Activated T-helper 17 cell treated with anti-CD3 and anti-CD28 coated beads, Interleukin-2, amount 50 U/mL, for 72 hours (primary cell): Measurements from ENCODE around the gene NUDT3. TPM values are rescaled to one million over a fixed set of nuclear protein-coding genes. Genes with fewer than 3 reads are reported as not detected.
"Not testable (repeated sequence)": the region's sequence is repeated elsewhere in the genome, so short reads cannot be mapped to it uniquely, and the experiment has no call there.

Experiments
- ATAC-seq: fragments of 150-1000 bp; cut with Tn5 transposase; replicated peaks from 2 replicates; pipeline ENCODE4 v1.10.0; 2021; ENCODE audit warnings: mild to moderate bottlenecking, moderate library complexity
- H3K27ac Mint-ChIP-seq: one replicate; pipeline ENCODE4 v1.8.0; 2022; ENCODE audit warnings: mixed read lengths
- H3K27me3 Mint-ChIP-seq: one replicate; pipeline ENCODE4 v1.8.0; 2022; ENCODE audit warnings: mixed read lengths
- H3K36me3 Mint-ChIP-seq: one replicate; pipeline ENCODE4 v1.8.0; 2022; ENCODE audit warnings: low read depth, mild to moderate bottlenecking, mixed read lengths
- H3K4me1 Mint-ChIP-seq: one replicate; pipeline ENCODE4 v1.8.0; 2022; ENCODE audit warnings: mixed read lengths
- H3K4me3 Mint-ChIP-seq: one replicate; pipeline ENCODE4 v1.8.0; 2022; ENCODE audit warnings: mild to moderate bottlenecking, mixed read lengths
- H3K9me3 Mint-ChIP-seq: one replicate; pipeline ENCODE4 v1.8.0; 2022; ENCODE audit warnings: mixed read lengths
- total RNA-seq, 2 donors: library from RNA; stranded (reverse); gene quantifications; one replicate each; pipeline ENCODE4 v1.2.3, GENCODE V29; 2022

Gene NUDT3
- total RNA-seq, 2 donors from 2014 or later: 7.9 to 12.8 TPM

DNA sequence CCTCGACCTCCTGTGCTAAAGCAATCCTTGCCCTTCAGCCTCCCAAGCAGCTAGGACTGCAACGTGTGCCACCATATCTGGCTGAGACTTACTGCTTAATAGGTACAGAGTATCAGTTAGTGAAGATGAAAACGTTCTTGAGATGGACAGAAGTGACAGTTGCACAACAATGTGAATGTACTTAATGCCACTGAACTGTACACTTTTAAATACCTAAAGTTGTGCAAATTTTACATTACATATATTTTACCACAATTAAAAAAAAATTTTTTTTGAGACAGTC is 25.9 kb downstream of the NUDT3 start:
- Mint-ChIP-seq H3K4me1 (peaks cover 15% of the 10 kb centered on the region), H3K9me3 (no peaks in the 10 kb centered on the region), H3K27me3 (no peaks in the 10 kb centered on the region), H3K36me3 (peaks cover 6% of the 10 kb centered on the region), H3K27ac (no peak overlapping the region), H3K4me3 (no peak overlapping the region)
- ATAC-seq: no peak

DNA sequence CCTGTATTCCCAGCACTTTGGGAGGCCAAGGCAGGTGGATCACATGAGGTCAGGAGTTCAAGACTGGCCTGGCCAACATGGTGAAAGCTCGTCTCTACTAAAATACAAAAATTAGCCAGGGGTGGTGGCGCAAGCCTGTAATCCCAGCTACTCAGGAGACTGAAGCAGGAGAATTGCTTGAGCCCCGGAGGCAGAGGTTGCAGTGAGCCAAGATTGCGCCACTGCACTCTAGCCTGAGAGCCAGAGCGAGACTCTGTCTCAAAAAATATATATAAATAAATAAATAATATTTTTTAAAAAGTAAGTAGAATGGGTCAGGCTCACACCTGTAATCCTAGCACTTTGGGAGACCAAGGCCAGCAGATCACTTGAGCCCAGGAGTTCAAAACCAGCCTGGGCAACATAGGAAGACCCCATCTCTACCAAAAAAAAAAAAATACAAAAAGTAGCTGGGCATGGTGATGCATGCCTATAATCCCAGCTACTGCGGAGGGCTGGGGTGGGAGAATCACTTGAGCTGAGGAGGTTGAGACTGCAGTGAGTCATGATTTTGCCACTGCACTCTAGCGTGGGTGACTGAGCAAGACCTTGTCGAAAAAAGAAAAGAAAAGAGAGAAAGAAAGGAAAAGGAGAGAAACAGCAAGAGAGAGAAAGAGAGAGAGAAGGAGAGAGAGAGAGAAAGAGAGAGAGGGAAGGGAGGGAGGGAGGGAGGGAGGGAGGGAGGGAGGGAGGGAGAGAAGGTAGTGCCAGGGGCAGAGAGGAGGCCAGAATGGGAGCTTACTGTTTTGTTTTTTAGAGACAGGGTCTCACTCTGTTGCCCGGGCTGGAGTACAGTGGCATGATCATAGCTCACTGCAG is 26.5 kb downstream of the NUDT3 start:
- H3K36me3 Mint-ChIP-seq, H3K9me3 Mint-ChIP-seq, ATAC-seq, H3K27ac Mint-ChIP-seq, H3K27me3 Mint-ChIP-seq, H3K4me3 Mint-ChIP-seq: not testable (repeated sequence)
- peaks cover 18% of the 10 kb centered on the region for H3K4me1 Mint-ChIP-seq

- ATAC-seq, H3K27ac Mint-ChIP-seq, H3K4me3 Mint-ChIP-seq, H3K27me3 Mint-ChIP-seq, H3K9me3 Mint-ChIP-seq, H3K36me3 Mint-ChIP-seq: not testable (repeated sequence)
- peaks cover 24% of the 10 kb centered on the region for H3K4me1 Mint-ChIP-seq
Measured at GRCh38 chr6:34363681-34364075, 28.8 kb downstream of the NUDT3 start.

GRCh38 chr6:34362909-34363680 is 29.4 kb downstream of the NUDT3 start:
- Mint-ChIP-seq H3K27ac (no peak overlapping the region), H3K4me3 (no peak overlapping the region), H3K4me1 (peaks cover 24% of the 10 kb centered on the region), H3K27me3 (no peaks in the 10 kb centered on the region), H3K9me3 (no peaks in the 10 kb centered on the region), H3K36me3 (no peaks in the 10 kb centered on the region)
- ATAC-seq: no peak

- no peaks in the 10 kb centered on the region for H3K36me3 Mint-ChIP-seq
- ATAC-seq: no peak
- H3K27ac Mint-ChIP-seq: no peak overlapping the region
- H3K4me1 Mint-ChIP-seq: peaks cover 24% of the 10 kb centered on the region
- no peaks in the 10 kb centered on the region for H3K9me3 Mint-ChIP-seq
- no peak overlapping the region for H3K4me3 Mint-ChIP-seq
- no peaks in the 10 kb centered on the region for H3K27me3 Mint-ChIP-seq
Measured at GRCh38 chr6:34362176-34362575, 30.3 kb downstream of the NUDT3 start.

GRCh38 chr6:34360556-34360955 is 31.9 kb downstream of the NUDT3 start:
- H3K36me3 Mint-ChIP-seq: no peaks in the 10 kb centered on the region
- H3K9me3 Mint-ChIP-seq: no peaks in the 10 kb centered on the region
- no peak overlapping the region for H3K4me3 Mint-ChIP-seq
- no peaks in the 10 kb centered on the region for H3K27me3 Mint-ChIP-seq
- H3K4me1 Mint-ChIP-seq: peaks cover 18% of the 10 kb centered on the region
- H3K27ac Mint-ChIP-seq: peak overlapping the region; percentile 27
- ATAC-seq: no peak

GRCh38 chr6:34359418-34360158 is 32.9 kb downstream of the NUDT3 start:
- H3K4me1 Mint-ChIP-seq: peaks cover 18% of the 10 kb centered on the region
- no peaks in the 10 kb centered on the region for H3K36me3 Mint-ChIP-seq
- no peaks in the 10 kb centered on the region for H3K27me3 Mint-ChIP-seq
- H3K27ac Mint-ChIP-seq: no peak overlapping the region
- H3K9me3 Mint-ChIP-seq: no peaks in the 10 kb centered on the region
- H3K4me3 Mint-ChIP-seq: no peak overlapping the region
- ATAC-seq: no peak

DNA sequence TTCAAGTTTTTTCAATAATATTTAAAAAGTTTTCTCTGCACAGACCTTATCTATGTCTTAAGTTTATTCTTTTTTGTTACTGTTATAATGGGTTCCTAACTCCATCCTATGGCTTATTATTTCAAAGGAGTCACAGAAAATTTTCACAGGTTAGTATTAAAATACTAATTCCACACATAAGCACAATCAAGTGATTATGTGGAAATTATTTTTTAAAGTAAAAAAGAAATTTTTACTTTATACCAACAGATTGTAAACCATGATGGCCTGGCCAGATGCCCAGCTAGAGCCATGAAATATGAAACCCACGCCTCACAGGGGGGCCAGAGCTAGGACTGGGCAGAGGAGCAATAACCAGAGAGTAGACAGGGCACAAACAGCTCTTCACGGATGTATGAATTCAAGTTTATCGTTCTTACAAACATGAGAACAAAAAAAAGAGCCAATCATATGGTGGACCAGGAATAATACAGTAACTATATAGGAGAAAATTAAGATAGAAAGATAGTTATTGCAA is 34.0 kb downstream of the NUDT3 start:
- no peaks in the 10 kb centered on the region for H3K27me3 Mint-ChIP-seq
- peaks cover 16% of the 10 kb centered on the region for H3K4me1 Mint-ChIP-seq
- no peaks in the 10 kb centered on the region for H3K36me3 Mint-ChIP-seq
- no peak overlapping the region for H3K4me3 Mint-ChIP-seq
- H3K9me3 Mint-ChIP-seq: no peaks in the 10 kb centered on the region
- no peak for ATAC-seq
- H3K27ac Mint-ChIP-seq: no peak overlapping the region

DNA sequence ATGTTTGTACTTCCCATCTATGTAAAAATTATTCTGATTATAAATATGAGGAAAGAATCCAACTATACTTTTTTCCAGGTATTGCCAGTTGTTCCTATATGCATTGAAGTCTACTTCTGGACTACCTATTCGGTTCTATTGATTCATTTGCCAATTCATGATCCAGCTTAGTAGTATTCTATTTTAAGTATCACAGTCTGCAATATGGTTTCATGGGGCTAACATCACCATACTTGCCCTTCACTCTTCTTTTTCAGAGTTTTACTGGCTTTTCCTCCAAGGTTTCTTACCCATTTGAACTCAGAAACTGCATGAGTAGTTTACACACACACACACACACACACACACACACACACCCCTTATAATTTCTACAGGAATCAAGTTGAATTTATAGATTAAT is 34.5 kb downstream of the NUDT3 start:
- ATAC-seq: no peak
- H3K4me1 Mint-ChIP-seq: peaks cover 12% of the 10 kb centered on the region
- no peaks in the 10 kb centered on the region for H3K27me3 Mint-ChIP-seq
- H3K27ac Mint-ChIP-seq: no peak overlapping the region
- H3K36me3 Mint-ChIP-seq: no peaks in the 10 kb centered on the region
- H3K9me3 Mint-ChIP-seq: no peaks in the 10 kb centered on the region
- no peak overlapping the region for H3K4me3 Mint-ChIP-seq

DNA sequence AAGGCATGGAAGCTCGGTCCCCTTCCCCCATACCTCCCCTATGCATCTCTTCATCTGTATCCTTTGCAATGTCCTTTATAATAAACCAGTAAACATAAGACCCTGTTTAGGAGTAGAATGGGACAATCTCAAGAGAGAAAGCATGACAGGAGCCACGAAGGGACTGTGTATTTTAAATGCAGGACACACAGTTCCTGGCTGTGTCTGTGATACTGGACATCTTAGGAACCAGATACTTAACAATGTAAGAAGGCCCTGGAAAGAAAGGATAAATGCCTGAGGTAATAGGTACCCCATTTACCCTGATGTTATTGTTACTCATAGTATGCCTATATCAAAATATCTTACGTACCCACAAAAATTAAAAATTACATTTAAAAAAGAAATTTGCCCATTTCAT is 36.6 kb downstream of the NUDT3 start:
- H3K4me1 Mint-ChIP-seq: peaks cover 5% of the 10 kb centered on the region
- ATAC-seq: no peak
- H3K27me3 Mint-ChIP-seq: no peaks in the 10 kb centered on the region
- H3K4me3 Mint-ChIP-seq: no peak overlapping the region
- H3K9me3 Mint-ChIP-seq: no peaks in the 10 kb centered on the region
- no peaks in the 10 kb centered on the region for H3K36me3 Mint-ChIP-seq
- no peak overlapping the region for H3K27ac Mint-ChIP-seq

GRCh38 chr6:34354230-34354629 is 38.2 kb downstream of the NUDT3 start:
- not testable (repeated sequence) for ATAC-seq, H3K27me3 Mint-ChIP-seq, H3K36me3 Mint-ChIP-seq, H3K9me3 Mint-ChIP-seq, H3K4me1 Mint-ChIP-seq, H3K27ac Mint-ChIP-seq, H3K4me3 Mint-ChIP-seq

- not testable (repeated sequence) for ATAC-seq, H3K9me3 Mint-ChIP-seq, H3K27me3 Mint-ChIP-seq
Measured at GRCh38 chr6:34353530-34353929, 38.9 kb downstream of the NUDT3 start.

DNA sequence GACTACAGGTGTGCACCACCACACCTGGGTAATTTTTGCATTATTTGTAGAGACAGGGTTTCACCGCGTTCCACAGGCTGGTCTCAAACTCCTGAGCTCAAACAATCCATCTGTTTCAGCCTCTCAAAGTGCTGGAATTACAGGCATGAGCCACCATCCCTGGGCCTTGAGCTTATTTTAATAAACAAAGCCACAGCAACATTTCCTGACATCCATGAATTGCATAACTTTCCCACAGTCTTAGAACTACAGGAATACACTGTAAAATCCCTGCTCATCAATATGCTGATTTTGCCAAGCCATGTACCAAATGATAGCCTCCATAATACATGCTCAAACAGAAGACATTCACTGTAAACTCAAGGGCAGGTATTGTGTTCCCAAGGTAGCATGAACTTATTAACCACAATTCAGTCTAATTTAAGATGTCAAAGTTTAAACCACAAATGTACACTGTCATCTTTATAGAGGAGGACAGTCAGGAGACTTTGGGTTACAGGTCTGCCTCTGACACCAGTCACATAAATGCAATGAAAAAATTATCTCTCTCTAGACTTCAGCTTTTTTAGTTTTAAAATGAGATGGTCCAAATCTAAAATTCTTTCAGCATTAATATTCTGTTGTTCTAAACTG is 40.0 kb downstream of the NUDT3 start:
- peaks cover 4% of the 10 kb centered on the region for H3K4me1 Mint-ChIP-seq
- H3K27me3 Mint-ChIP-seq: no peaks in the 10 kb centered on the region
- H3K27ac Mint-ChIP-seq: no peak overlapping the region
- H3K9me3 Mint-ChIP-seq: no peaks in the 10 kb centered on the region
- ATAC-seq: no peak
- H3K4me3 Mint-ChIP-seq: no peak overlapping the region
- no peaks in the 10 kb centered on the region for H3K36me3 Mint-ChIP-seq

More at GRCh38 chr6:34353530-34353929, 38.9 kb downstream of the NUDT3 start:
- H3K4me3 Mint-ChIP-seq, H3K27ac Mint-ChIP-seq, H3K36me3 Mint-ChIP-seq, H3K4me1 Mint-ChIP-seq: not testable (repeated sequence)

DNA sequence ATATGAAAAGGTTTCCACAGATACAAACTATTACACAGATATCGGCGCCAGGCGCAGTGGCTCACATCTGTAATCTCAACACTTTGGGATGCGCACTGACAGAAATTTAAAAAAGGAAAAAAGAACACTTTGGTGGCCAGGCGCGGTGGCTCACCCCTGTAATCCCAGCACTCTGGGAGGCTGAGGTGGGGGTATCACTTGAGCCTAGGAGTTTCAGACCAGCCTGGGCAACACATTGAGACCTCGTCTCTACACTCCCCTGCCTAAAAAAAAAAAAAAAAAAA is 41.6 kb downstream of the NUDT3 start:
- H3K4me1 Mint-ChIP-seq: peaks cover 4% of the 10 kb centered on the region
- no peak overlapping the region for H3K27ac Mint-ChIP-seq
- no peaks in the 10 kb centered on the region for H3K27me3 Mint-ChIP-seq
- H3K4me3 Mint-ChIP-seq: no peak overlapping the region
- no peaks in the 10 kb centered on the region for H3K9me3 Mint-ChIP-seq
- no peaks in the 10 kb centered on the region for H3K36me3 Mint-ChIP-seq
- ATAC-seq: no peak
